ENCODE data around the gene MAP6.
"Not testable (repeated sequence)": the region's sequence is repeated elsewhere in the genome, so short reads cannot be mapped to it uniquely, and the experiment has no call there.

The MAP6 gene

GRCh38 chr11:75589933-75590332, 78.9 kb downstream of the MAP6 start:
- no peak for DNase-seq

GRCh38 chr11:75589051-75589450, 79.8 kb downstream of the MAP6 start:
- DNase-seq, result no peak

GRCh38 chr11:75588051-75588481, 80.8 kb downstream of the MAP6 start:
- no peak for DNase-seq

GRCh38 chr11:75586395-75586794, 82.4 kb downstream of the MAP6 start:
- no peak for DNase-seq

GRCh38 chr11:75585293-75585670, 83.6 kb downstream of the MAP6 start:
- no peak for DNase-seq

GRCh38 chr11:75584659-75585292, 84.1 kb downstream of the MAP6 start:
- not testable (repeated sequence) for DNase-seq

GRCh38 chr11:75583718-75584658, 84.8 kb downstream of the MAP6 start:
- DNase-seq, result peak; percentile 82

- peak; percentile 89 for DNase-seq
These were observed 85.7 kb downstream of the MAP6 start for GRCh38 chr11:75582895-75583717.

GRCh38 chr11:75582506-75582894, 86.3 kb downstream of the MAP6 start:
- DNase-seq, result no peak

- DNase-seq, result no peak
These were observed 89.0 kb downstream of the MAP6 start for GRCh38 chr11:75579841-75580240.

GRCh38 chr11:75578977-75579376, 89.9 kb downstream of the MAP6 start:
- DNase-seq, result no peak

GRCh38 chr11:75577207-75577606, 91.6 kb downstream of the MAP6 start:
- DNase-seq, result no peak

GRCh38 chr11:75576499-75576918, 92.3 kb downstream of the MAP6 start:
- no peak for DNase-seq

GRCh38 chr11:75576017-75576416, 92.8 kb downstream of the MAP6 start:
- no peak for DNase-seq

GRCh38 chr11:75574698-75575602, 93.9 kb downstream of the MAP6 start:
- no peak for DNase-seq

GRCh38 chr11:75572744-75573143, 96.1 kb downstream of the MAP6 start:
- DNase-seq, result peak; percentile 29

- no peak for DNase-seq
These were observed 97.2 kb downstream of the MAP6 start for GRCh38 chr11:75571625-75572024.

GRCh38 chr11:75570559-75571139, 98.2 kb downstream of the MAP6 start:
- DNase-seq, result no peak

GRCh38 chr11:75568616-75569219, 100.1 kb downstream of the MAP6 start:
- DNase-seq, result no peak

- DNase-seq, result no peak
These were observed 100.9 kb downstream of the MAP6 start for GRCh38 chr11:75567971-75568370.

GRCh38 chr11:75566763-75567279, 102.0 kb downstream of the MAP6 start:
- DNase-seq, result no peak
